Coronary artery (tissue), 2 donors: Measurements from ENCODE around the gene GRIPAP1.

Experiments used
- DNase-seq: peaks from one replicate; pipeline ENCODE4 v3.0.0-alpha.2; 2017; ENCODE audit warnings: low spot score
- H3K27ac ChIP-seq, 2 donors: fragments of 200-600 bp; sonication (generic); one replicate each; pipeline ENCODE4 v1.5.1; 2016 to 2019
- H3K4me3 ChIP-seq: fragments of 200-600 bp; sonication (generic); 2 replicates; pipeline ENCODE4 v1.5.1; 2016; ENCODE audit warnings: mild to moderate bottlenecking, moderate library complexity
- CTCF ChIP-seq: fragments of 200-600 bp; sonication (generic); IDR thresholded peaks from one replicate; pipeline ENCODE4 v1.5.1; 2019; ENCODE audit warnings: antibody characterized with exemption

Gene GRIPAP1

GRCh38 chrX:48960291-48960690 lies 41.8 kb downstream of the GRIPAP1 start:
- no peak for DNase-seq
- no peak for TF ChIP-seq CTCF
- peak overlapping the region in 1 of 2 donors; percentile 84 for H3K27ac ChIP-seq

GRCh38 chrX:48958635-48959094 lies 43.4 kb downstream of the GRIPAP1 start:
- peak overlapping the region; percentile 84 for H3K27ac ChIP-seq
- TF ChIP-seq CTCF: no peak
- peak; percentile 80 for DNase-seq
- peak overlapping the region; percentile 60 for H3K4me3 ChIP-seq

More at GRCh38 chrX:48960291-48960690, 41.8 kb downstream of the GRIPAP1 start:
- H3K4me3 ChIP-seq: no peak overlapping the region

- no peak for TF ChIP-seq CTCF
- Histone ChIP-seq H3K27ac (peak overlapping the region; percentile 84 to 95), H3K4me3 (peak overlapping the region; percentile 84)
- DNase-seq: peak; percentile 96
Measured at GRCh38 chrX:48957827-48958634, 44.0 kb downstream of the GRIPAP1 start.

- Histone ChIP-seq H3K4me3 (peak within 1 kb of the TSS; percentile 84), H3K27ac (peak within 1 kb of the TSS; percentile 84 to 95)
- DNase-seq: no peak
- TF ChIP-seq CTCF: no peak
Measured at GRCh38 chrX:48957477-48957826, 44.6 kb downstream of the GRIPAP1 start, which contains the start of gene OTUD5. OTUD5 (minus strand) TSS chrX:48957607; CDS start chrX:48957570, 37 bp downstream.

GRCh38 chrX:48956728-48957414 lies 45.2 kb downstream of the GRIPAP1 start:
- DNase-seq: no peak
- Histone ChIP-seq H3K4me3 (peak overlapping the region; percentile 84), H3K27ac (peak overlapping the region; percentile 84 to 95)
- TF ChIP-seq CTCF: no peak

GRCh38 chrX:48948589-48948988 lies 53.5 kb downstream of the GRIPAP1 start:
- TF ChIP-seq CTCF: no peak
- DNase-seq: no peak
- Histone ChIP-seq H3K4me3 (no peak overlapping the region), H3K27ac (no peak overlapping the region)
